ENCODE data around the gene ZNF626. TPM values are rescaled to one million over a fixed set of nuclear protein-coding genes. Genes with fewer than 3 reads are reported as not detected.

Gene ZNF626
- total RNA-seq, 1 experiment from 2014 or later, result 12.7 TPM

- ChIA-PET POLR2A (interaction anchor here (0.6 kb wide), 1 partner anchor 363 kb away, joined by 3 read pairs; no protein-coding TSS in a partner anchor), CTCF (no interaction called here)
- BruUV-seq (replicated peaks), result TSS peak; percentile 56
Measured at GRCh38 chr19:20660473-20661140, 764 bp downstream of the ZNF626 start.

GRCh38 chr19:20640545-20640944, 20.8 kb downstream of the ZNF626 start:
- H3K4me3 ChIP-seq (ENCODE audit: low read depth in 2 of 2, low read length in 2 of 2), result no peak overlapping the region
- no peak for ATAC-seq
- H3K4me1 ChIP-seq (ENCODE audit: control insufficient read depth, insufficient read depth, low read length), result no peaks in the 10 kb centered on the region
- POLR2A ChIA-PET, result no interaction called here
- H3K36me3 ChIP-seq (ENCODE audit: control insufficient read depth, insufficient read depth, low read length), result peaks cover 7% of the 10 kb centered on the region; the same call in 1 of the 2 replicates
- TF ChIP-seq TCF7L2 (IDR thresholded peaks at IDR 0.05; ENCODE audit: low read depth, low read length) (no peak), REST (IDR thresholded peaks at IDR 0.05; ENCODE audit: insufficient read depth in 1 of 2, low read depth in 2 of 2, low read length in 1 of 2) (no peak), POLR2AphosphoS5 (IDR thresholded peaks at IDR 0.05; ENCODE audit: low read depth, low read length) (no peak), CTCF (IDR thresholded peaks at IDR 0.05) (no peak), SIN3A (IDR thresholded peaks at IDR 0.05; ENCODE audit: borderline replicate concordance, insufficient read depth, low read depth, low read length) (no peak)
- in situ Hi-C loops (cut with HindIII; ENCODE audit: low pct_unique_long_range_greater_than_20kb, low sequenced_read_pairs) (no loop called here), intact Hi-C loops (cut with micrococcal nuclease; ENCODE audit: unreplicated experiment) (no loop called here)
- H3K9me3 ChIP-seq (ENCODE audit: control insufficient read depth, insufficient read depth, low read depth, low read length), result peaks cover 24% of the 10 kb centered on the region; the same call in 1 of the 2 replicates
- no TSS peak for BruUV-seq (replicated peaks)
- DNase-seq (ENCODE audit: low read depth, low spot score), result no peak
- no peak overlapping the region for H3K27ac ChIP-seq (ENCODE audit: low read length)
- no peaks in the 10 kb centered on the region for H3K27me3 ChIP-seq (ENCODE audit: control insufficient read depth, insufficient read depth, low read length)
- CTCF ChIA-PET, result no interaction called here

More at GRCh38 chr19:20660473-20661140, 764 bp downstream of the ZNF626 start:
- peak overlapping the region; percentile 69 to 85 for H3K4me3 ChIP-seq (ENCODE audit: low read depth in 2 of 2, low read length in 2 of 2)
- in situ Hi-C loops (cut with HindIII; ENCODE audit: low pct_unique_long_range_greater_than_20kb, low sequenced_read_pairs), result no loop called here
- peaks cover 8% of the 10 kb centered on the region; the same call in 1 of the 2 replicates for H3K9me3 ChIP-seq (ENCODE audit: control insufficient read depth, insufficient read depth, low read depth, low read length)
- peak overlapping the region; percentile 79 for H3K27ac ChIP-seq (ENCODE audit: low read length)
- intact Hi-C loops (cut with micrococcal nuclease; ENCODE audit: unreplicated experiment), result no loop called here
- no peak for TF ChIP-seq REST (IDR thresholded peaks at IDR 0.05; ENCODE audit: insufficient read depth in 1 of 2, low read depth in 2 of 2, low read length in 1 of 2)
- no peak for TF ChIP-seq POLR2AphosphoS5 (IDR thresholded peaks at IDR 0.05; ENCODE audit: low read depth, low read length)
- TF ChIP-seq SIN3A (IDR thresholded peaks at IDR 0.05; ENCODE audit: borderline replicate concordance, insufficient read depth, low read depth, low read length), result no peak
- TF ChIP-seq CTCF (IDR thresholded peaks at IDR 0.05), result no peak
- no peak for TF ChIP-seq TCF7L2 (IDR thresholded peaks at IDR 0.05; ENCODE audit: low read depth, low read length)
- no peak for ATAC-seq
- no peaks in the 10 kb centered on the region for H3K27me3 ChIP-seq (ENCODE audit: control insufficient read depth, insufficient read depth, low read length)
- no peak for DNase-seq (ENCODE audit: low read depth, low spot score)
- no peaks in the 10 kb centered on the region for H3K4me1 ChIP-seq (ENCODE audit: control insufficient read depth, insufficient read depth, low read length)
- H3K36me3 ChIP-seq (ENCODE audit: control insufficient read depth, insufficient read depth, low read length), result no peaks in the 10 kb centered on the region

Measured in Panc1 (cell line).